HepG2 (cell line): ENCODE data around the gene NREP.

Experiments used
- CTCF ChIP-seq: sonication (generic); formaldehyde crosslinking; IDR thresholded peaks from 2 replicates; pipeline ENCODE4 v1.5.0; 2020; ENCODE audit warnings: mild to moderate bottlenecking, missing genetic modification reagents, moderate library complexity
- ZBTB20 ChIP-seq: sonication (generic); formaldehyde crosslinking; IDR thresholded peaks from 2 replicates; pipeline ENCODE4 v1.8.1; 2023; ENCODE audit warnings: missing genetic modification reagents, low read depth, mild to moderate bottlenecking, borderline replicate concordance

DNA sequence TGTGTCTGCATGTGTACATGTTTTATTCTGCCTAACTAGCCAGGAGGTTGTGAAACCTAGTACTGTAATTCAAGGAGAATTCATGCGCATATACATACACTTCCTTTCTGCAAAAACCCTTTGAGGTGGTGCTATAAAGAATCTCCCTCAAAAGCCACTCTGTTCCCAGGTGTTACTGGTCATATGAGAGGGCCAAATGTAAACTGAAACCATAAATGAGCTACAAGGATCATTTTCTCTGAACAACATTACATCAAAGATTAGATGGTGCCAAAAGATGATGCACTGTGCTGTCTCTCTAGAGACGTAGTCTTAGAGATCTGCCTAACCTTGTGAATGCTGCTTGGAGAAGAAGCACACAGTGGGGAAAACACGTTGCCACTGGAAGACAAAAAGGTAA lies 15.7 kb downstream of the NREP start:
- TF ChIP-seq CTCF (no peak), ZBTB20 (no peak)
